Retina (tissue), 1 donor: ENCODE data around the gene FCRL5.

ENCODE experiments used
- DNase-seq: peaks from one replicate; pipeline ENCODE4 v3.0.0-alpha.2; 2016

FCRL5 gene

GRCh38 chr1:157523774-157524493 is 28.4 kb downstream of the FCRL5 start:
- DNase-seq = no peak

GRCh38 chr1:157521056-157521455 is 31.3 kb downstream of the FCRL5 start:
- no peak for DNase-seq

GRCh38 chr1:157520386-157520935 is 31.9 kb downstream of the FCRL5 start:
- DNase-seq = no peak

- no peak for DNase-seq
Observed at GRCh38 chr1:157519451-157519850, 32.9 kb downstream of the FCRL5 start.

GRCh38 chr1:157517016-157517415 is 35.3 kb downstream of the FCRL5 start:
- DNase-seq = no peak

- no peak for DNase-seq
Observed at GRCh38 chr1:157515709-157516108, 36.6 kb downstream of the FCRL5 start.

- DNase-seq = no peak
Observed at GRCh38 chr1:157515141-157515540, 37.2 kb downstream of the FCRL5 start.

- DNase-seq = no peak
Observed at GRCh38 chr1:157512036-157512969, 40.0 kb downstream of the FCRL5 start.

GRCh38 chr1:157509546-157510232 is 42.6 kb downstream of the FCRL5 start:
- no peak for DNase-seq

GRCh38 chr1:157505481-157506272 is 46.6 kb downstream of the FCRL5 start:
- peak; percentile 38 for DNase-seq

- no peak for DNase-seq
Observed at GRCh38 chr1:157504646-157505045, 47.7 kb downstream of the FCRL5 start.

- DNase-seq = no peak
Observed at GRCh38 chr1:157499521-157499920, 52.8 kb downstream of the FCRL5 start.

- DNase-seq = no peak
Observed at GRCh38 chr1:157498736-157499090, 53.6 kb downstream of the FCRL5 start.

GRCh38 chr1:157497987-157498735 is 54.2 kb downstream of the FCRL5 start:
- DNase-seq = no peak

GRCh38 chr1:157497284-157497683 is 55.0 kb downstream of the FCRL5 start:
- no peak for DNase-seq

GRCh38 chr1:157496121-157496526 is 56.2 kb downstream of the FCRL5 start:
- DNase-seq = peak; percentile 57

GRCh38 chr1:157495285-157495684 is 57.0 kb downstream of the FCRL5 start:
- DNase-seq = no peak

GRCh38 chr1:157494093-157494492 is 58.2 kb downstream of the FCRL5 start:
- no peak for DNase-seq

- DNase-seq = peak; percentile 62
Observed at GRCh38 chr1:157490467-157491165, 61.7 kb downstream of the FCRL5 start.

GRCh38 chr1:157488156-157488555 is 64.2 kb downstream of the FCRL5 start:
- no peak for DNase-seq

- DNase-seq = no peak
Observed at GRCh38 chr1:157487504-157487903, 64.8 kb downstream of the FCRL5 start.
